ENCODE data around the gene PRMT1. TPM values are rescaled to one million over a fixed set of nuclear protein-coding genes. Genes with fewer than 3 reads are reported as not detected.

Gene PRMT1
- total RNA-seq, 1 experiment from 2014 or later, result 326 TPM

GRCh38 chr19:49658566-49659442, 18.3 kb upstream of the PRMT1 start:
- Mint-ChIP-seq H3K4me3 (ENCODE audit: unreplicated experiment) (no peak overlapping the region), H3K36me3 (ENCODE audit: insufficient read depth, unreplicated experiment) (peaks cover 87% of the 10 kb centered on the region), H3K4me1 (ENCODE audit: low read depth, unreplicated experiment) (no peaks in the 10 kb centered on the region), H3K27me3 (ENCODE audit: insufficient read depth, unreplicated experiment) (no peaks in the 10 kb centered on the region), H3K9me3 (ENCODE audit: unreplicated experiment) (no peaks in the 10 kb centered on the region), H3K27ac (ENCODE audit: unreplicated experiment) (no peak overlapping the region)
- Histone ChIP-seq H3K4me3 (ENCODE audit: low read depth, low read length) (no peak overlapping the region), H3K9me3 (peaks cover 8% of the 10 kb centered on the region), H3K36me3 (ENCODE audit: control insufficient read depth, insufficient read depth, low read length) (peaks cover 25% of the 10 kb centered on the region), H3K27me3 (replicated peaks; ENCODE audit: control insufficient read depth, insufficient read depth, low read length) (no peaks in the 10 kb centered on the region), H3K4me1 (peaks cover 2% of the 10 kb centered on the region; the same call in 1 of the 2 replicates)
- intact Hi-C loops (cut with micrococcal nuclease; ENCODE audit: unreplicated experiment), result no loop called here
- POLR2A ChIA-PET, result interaction anchor here (0.5 to 1.1 kb wide), 2 partner anchors 17 to 18 kb away, joined by 3 read pairs; partner anchors contain the start of genes PRMT1 and SCAF1
- TF ChIP-seq CTCF (IDR thresholded peaks at IDR 0.05; ENCODE audit: insufficient read depth in 1 of 2, low read depth in 1 of 2, low read length in 1 of 2, severe bottlenecking in 1 of 2, unreplicated experiment in 1 of 2), result no peak
- CTCF ChIA-PET, result no interaction called here
- BruUV-seq (replicated peaks), result no TSS peak
- DNase-seq, result no peak

- POLR2A ChIA-PET, result interaction anchor here (1.0 kb wide), 1 partner anchor 18 kb away, joined by 6 read pairs; the partner anchor contains the start of gene SCAF1
- Mint-ChIP-seq H3K36me3 (ENCODE audit: insufficient read depth, unreplicated experiment) (peaks cover 95% of the 10 kb centered on the region), H3K4me3 (ENCODE audit: unreplicated experiment) (no peak overlapping the region), H3K9me3 (ENCODE audit: unreplicated experiment) (no peaks in the 10 kb centered on the region), H3K27me3 (ENCODE audit: insufficient read depth, unreplicated experiment) (no peaks in the 10 kb centered on the region), H3K4me1 (ENCODE audit: low read depth, unreplicated experiment) (peaks cover 6% of the 10 kb centered on the region), H3K27ac (ENCODE audit: unreplicated experiment) (no peak overlapping the region)
- BruUV-seq (replicated peaks), result no TSS peak
- peaks cover 7% of the 10 kb centered on the region; the same call in 1 of the 2 replicates for H3K4me1 ChIP-seq
- peaks cover 20% of the 10 kb centered on the region for H3K36me3 ChIP-seq (ENCODE audit: control insufficient read depth, insufficient read depth, low read length)
- no peak for TF ChIP-seq CTCF (IDR thresholded peaks at IDR 0.05; ENCODE audit: insufficient read depth in 1 of 2, low read depth in 1 of 2, low read length in 1 of 2, severe bottlenecking in 1 of 2, unreplicated experiment in 1 of 2)
- no peaks in the 10 kb centered on the region for H3K27me3 ChIP-seq (replicated peaks; ENCODE audit: control insufficient read depth, insufficient read depth, low read length)
- peaks cover 8% of the 10 kb centered on the region for H3K9me3 ChIP-seq
- intact Hi-C loops (cut with micrococcal nuclease; ENCODE audit: unreplicated experiment), result no loop called here
- CTCF ChIA-PET, result no interaction called here
- H3K4me3 ChIP-seq (ENCODE audit: low read depth, low read length), result no peak overlapping the region
- DNase-seq, result no peak
Measured at GRCh38 chr19:49660338-49660961, 16.6 kb upstream of the PRMT1 start.

DNA sequence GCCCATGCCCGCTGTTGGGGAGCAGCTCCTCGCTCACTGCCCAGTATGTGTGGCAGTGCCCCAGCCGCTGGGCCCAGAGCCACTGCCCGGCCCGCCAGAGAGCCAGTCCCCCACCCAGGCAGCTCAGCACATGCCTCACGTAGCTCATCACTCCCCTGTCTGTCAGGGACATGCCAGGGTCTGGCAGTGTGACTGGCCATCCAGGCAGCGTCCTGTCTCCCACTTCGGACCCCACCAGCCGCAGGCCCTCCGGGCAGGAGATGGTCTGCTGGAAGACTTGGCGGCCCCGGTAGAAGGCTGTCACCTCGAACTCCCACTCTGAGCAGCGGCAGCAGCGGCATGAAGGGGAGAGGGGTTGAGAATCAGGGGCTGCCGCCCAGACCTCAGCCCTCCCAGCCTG, 15.1 kb upstream of the PRMT1 start:
- peaks cover 20% of the 10 kb centered on the region for H3K36me3 ChIP-seq (ENCODE audit: control insufficient read depth, insufficient read depth, low read length)
- H3K4me1 ChIP-seq, result peaks cover 13% of the 10 kb centered on the region; the same call in 1 of the 2 replicates
- H3K27me3 ChIP-seq (replicated peaks; ENCODE audit: control insufficient read depth, insufficient read depth, low read length), result no peaks in the 10 kb centered on the region
- CTCF ChIA-PET, result no interaction called here
- no peak overlapping the region for H3K4me3 ChIP-seq (ENCODE audit: low read depth, low read length)
- no peaks in the 10 kb centered on the region for H3K9me3 Mint-ChIP-seq (ENCODE audit: unreplicated experiment)
- POLR2A ChIA-PET, result interaction anchor here (0.6 to 1.0 kb wide), 2 partner anchors 22 to 1328 kb away, joined by 3 read pairs; partner anchors contain the start of gene RRAS
- no peak overlapping the region for H3K27ac Mint-ChIP-seq (ENCODE audit: unreplicated experiment)
- intact Hi-C loops (cut with micrococcal nuclease; ENCODE audit: unreplicated experiment), result no loop called here
- peaks cover 88% of the 10 kb centered on the region for H3K36me3 Mint-ChIP-seq (ENCODE audit: insufficient read depth, unreplicated experiment)
- no peak overlapping the region for H3K4me3 Mint-ChIP-seq (ENCODE audit: unreplicated experiment)
- peaks cover 14% of the 10 kb centered on the region for H3K4me1 Mint-ChIP-seq (ENCODE audit: low read depth, unreplicated experiment)
- TF ChIP-seq CTCF (IDR thresholded peaks at IDR 0.05; ENCODE audit: insufficient read depth in 1 of 2, low read depth in 1 of 2, low read length in 1 of 2, severe bottlenecking in 1 of 2, unreplicated experiment in 1 of 2), result no peak
- no TSS peak for BruUV-seq (replicated peaks)
- no peak for DNase-seq
- no peaks in the 10 kb centered on the region for H3K27me3 Mint-ChIP-seq (ENCODE audit: insufficient read depth, unreplicated experiment)
- H3K9me3 ChIP-seq, result peaks cover 8% of the 10 kb centered on the region
